Ovary (tissue), 9 donors: ENCODE data around the gene CTDSPL2. TPM values are rescaled to one million over a fixed set of nuclear protein-coding genes. Genes with fewer than 3 reads are reported as not detected.

ENCODE experiments used
- DNase-seq, 5 donors: peaks; one replicate each; pipeline ENCODE4 v3.0.0-alpha.2; 2019 to 2020
- H3K27ac ChIP-seq, 2 donors: fragments of 200-600 bp; one replicate each; pipeline versions ENCODE4 v1.5.1 to v1.8.0; 2019 to 2022
- H3K27me3 ChIP-seq: fragments of 200-600 bp; one replicate; pipeline ENCODE4 v1.8.0; 2022
- H3K36me3 ChIP-seq: fragments of 200-600 bp; sonication (generic); one replicate; pipeline ENCODE4 v1.5.1; 2019
- H3K4me1 ChIP-seq: one replicate; pipeline ENCODE4 v1.8.1; 2013; ENCODE audit warnings: mild to moderate bottlenecking, moderate library complexity; ENCODE audit not compliant: insufficient read depth
- H3K4me3 ChIP-seq: fragments of 200-600 bp; sonication (generic); one replicate; pipeline ENCODE4 v1.5.1; 2017
- H3K9me3 ChIP-seq, 2 donors: fragments of 200-600 bp in 1 of 2; sonication (generic) in 1 of 2; one replicate each; pipeline versions ENCODE4 v1.5.1 to v1.8.1; 2013 to 2019; ENCODE audit warnings: mild to moderate bottlenecking in 1 of 2, moderate library complexity in 1 of 2
- CTCF ChIP-seq, 3 donors: fragments of 450-650 bp in 2 of 3; fragments of 200-600 bp in 1 of 3; IDR thresholded peaks; one replicate each; pipeline versions ENCODE4 v1.5.1 to v1.8.0; 2016 to 2022; ENCODE audit warnings: antibody characterized with exemption in 3 of 3, mild to moderate bottlenecking in 1 of 3
- EP300 ChIP-seq: sonication (generic); formaldehyde crosslinking; IDR thresholded peaks from one replicate; pipeline ENCODE4 v1.6.1; 2017; ENCODE audit warnings: antibody characterized with exemption
- POLR2A ChIP-seq: fragments of 450-650 bp; IDR thresholded peaks from one replicate; pipeline ENCODE4 v1.6.1; 2017; ENCODE audit warnings: antibody characterized with exemption, mild to moderate bottlenecking, moderate library complexity
- WGBS, 3 donors: extraction: QIAGEN DNeasy Blood & Tissue Kit in 1 of 3; methylation state at CpG; one replicate each; pipeline versions ENCODE4 v1.1.5 to v1.1.7; 2013 to 2017; 5-methylcytosine and 5-hydroxymethylcytosine counted together
- intact Hi-C, 4 donors: fragments of 100-400 bp; cut with DNase I; formaldehyde crosslinking; loops; one replicate each; pipeline versions ENCODE4 v1.11.0 to v1.15.1; 2022 to 2023
- polyA plus RNA-seq, 2 donors: library from polyadenylated mRNA; stranded (reverse); fragments of 200-250 nt in 1 of 2; fragments of 350-450 nt in 1 of 2; fragmentation: Illumina TruSeq in 1 of 2; extraction: RNeasy Lipid Tissue Mini Kit (QIAGEN cat#74804) in 1 of 2; gene quantifications; one replicate each; pipeline ENCODE4 v1.2.3, GENCODE V29; 2013 to 2014
- total RNA-seq, 7 donors: library from RNA; depleted of rRNA in 2 of 7; stranded (reverse); fragments of >200 nt in 2 of 7; fragmentation: NEBNext Ultra II Directional in 3 of 7; extraction: Animal tissue kit (Norgen Biotek cat#: 25700) in 3 of 7; gene quantifications; one replicate each; pipeline versions ENCODE4 v1.1.0 to v1.2.4, GENCODE V29; 2016 to 2023
- donor health status: DM: no; HTN: no; CAD: no; lungs with moderate emphysema.
- donor health status: DM: no; HTN: no; CAD: no.
- donor health status: Bipolar disorder and iron deficiency.
- donor health status: DM: yes; HTN: yes; CAD: no.
- donor health status: DM: no; HTN: no; CAD: no.
- donor health status: DM: yes; HTN: yes; CAD: no.

Gene CTDSPL2
- total and polyA plus RNA-seq, 9 donors: 11.3 to 54.1 (median 46.9) TPM

GRCh38 chr15:44532689-44533088 lies 105.3 kb downstream of the CTDSPL2 start:
- H3K4me3 ChIP-seq: no peak overlapping the region
- H3K36me3 ChIP-seq: no peaks in the 10 kb centered on the region
- intact Hi-C loops: no loop called here
- no peaks in the 10 kb centered on the region for H3K27me3 ChIP-seq
- H3K4me1 ChIP-seq: peaks cover 5% of the 10 kb centered on the region
- WGBS, 3 donors: 93 to 98% (median 96%) methylated on average over 3 of the region's 3 CpGs
- no peaks in the 10 kb centered on the region for H3K9me3 ChIP-seq
- H3K27ac ChIP-seq: no peak overlapping the region
- TF ChIP-seq POLR2A: no peak
- no peak for TF ChIP-seq CTCF (IDR thresholded peaks at IDR 0.05)
- no peak for TF ChIP-seq EP300
- DNase-seq: no peak

GRCh38 chr15:44535092-44535491 lies 107.7 kb downstream of the CTDSPL2 start:
- no peak overlapping the region for H3K27ac ChIP-seq
- TF ChIP-seq EP300 (no peak), CTCF (IDR thresholded peaks at IDR 0.05) (no peak)
- DNase-seq: no peak
- intact Hi-C loops: loop anchor here in 1 of 4 donors (5.0 kb wide), 1 partner anchor 108 kb away; the partner anchor contains the start of gene CTDSPL2
- no peak overlapping the region for H3K4me3 ChIP-seq
- 94 to 96% (median 94%) methylated on average over 8 of the region's 8 CpGs for WGBS, 3 donors
- no peaks in the 10 kb centered on the region for H3K36me3 ChIP-seq
- peaks cover 5% of the 10 kb centered on the region for H3K4me1 ChIP-seq
- no peaks in the 10 kb centered on the region for H3K9me3 ChIP-seq
- no peaks in the 10 kb centered on the region for H3K27me3 ChIP-seq

GRCh38 chr15:44535523-44536301 lies 108.3 kb downstream of the CTDSPL2 start:
- no peaks in the 10 kb centered on the region for H3K9me3 ChIP-seq
- DNase-seq: peak in 4 of 5 donors; percentile 21 to 50 (median 42)
- peak overlapping the region; percentile 72 to 97 for H3K27ac ChIP-seq
- H3K4me3 ChIP-seq: peak overlapping the region; percentile 94
- peaks cover 7% of the 10 kb centered on the region for H3K4me1 ChIP-seq
- H3K36me3 ChIP-seq: no peaks in the 10 kb centered on the region
- no peaks in the 10 kb centered on the region for H3K27me3 ChIP-seq
- WGBS, 3 donors: 53 to 62% (median 56%) methylated on average over 36 of the region's 36 CpGs
- TF ChIP-seq CTCF (IDR thresholded peaks at IDR 0.05) (no peak), POLR2A (no peak), EP300 (no peak)
- intact Hi-C loops: loop anchor here in 1 of 4 donors (5.0 kb wide), 1 partner anchor 108 kb away; the partner anchor contains the start of gene CTDSPL2

- intact Hi-C loops: loop anchor here in 1 of 4 donors (5.0 kb wide), 1 partner anchor 109 kb away; the partner anchor contains the start of gene CTDSPL2
- no peak for DNase-seq
These were observed 109.0 kb downstream of the CTDSPL2 start for GRCh38 chr15:44536302-44536961.

More at GRCh38 chr15:44536302-44536961, 109.0 kb downstream of the CTDSPL2 start:
- 0% methylated on average over 34 to 47 of the region's 47 CpGs for WGBS, 3 donors
- Histone ChIP-seq H3K27me3 (no peaks in the 10 kb centered on the region), H3K36me3 (no peaks in the 10 kb centered on the region), H3K9me3 (no peaks in the 10 kb centered on the region), H3K4me3 (peak overlapping the region; percentile 94), H3K27ac (peak overlapping the region; percentile 72 to 97), H3K4me1 (peaks cover 9% of the 10 kb centered on the region)
- TF ChIP-seq EP300 (no peak), CTCF (IDR thresholded peaks at IDR 0.05) (peak; percentile 46 to 63 (median 56)), POLR2A (peak; percentile 76)
